Activated T-cell treated with anti-CD3 and anti-CD28 coated beads, Interleukin-2, amount 50 U/mL, for 24 hours (primary cell): Measurements from ENCODE around the gene CERS6.

Source experiments
- DNase-seq: peaks from one replicate; pipeline ENCODE4 v3.0.0-alpha.2; 2020
- H3K27ac Mint-ChIP-seq: 2 replicates; pipeline ENCODE4 v1.8.0; 2020; ENCODE audit warnings: mild to moderate bottlenecking, mixed read lengths
- H3K27me3 Mint-ChIP-seq: 2 replicates; pipeline ENCODE4 v1.8.0; 2020; ENCODE audit warnings: mixed read lengths
- H3K36me3 Mint-ChIP-seq: 2 replicates; pipeline ENCODE4 v1.8.0; 2020; ENCODE audit warnings: low read depth, mixed read lengths
- H3K4me1 Mint-ChIP-seq: 2 replicates; pipeline ENCODE4 v1.8.0; 2020; ENCODE audit warnings: low read depth, mixed read lengths
- H3K4me3 Mint-ChIP-seq: 2 replicates; pipeline ENCODE4 v1.8.0; 2020; ENCODE audit warnings: mild to moderate bottlenecking, moderate library complexity, mixed read lengths
- H3K9me3 Mint-ChIP-seq: 2 replicates; pipeline ENCODE4 v1.8.0; 2020; ENCODE audit warnings: mixed read lengths

CERS6 gene

DNA sequence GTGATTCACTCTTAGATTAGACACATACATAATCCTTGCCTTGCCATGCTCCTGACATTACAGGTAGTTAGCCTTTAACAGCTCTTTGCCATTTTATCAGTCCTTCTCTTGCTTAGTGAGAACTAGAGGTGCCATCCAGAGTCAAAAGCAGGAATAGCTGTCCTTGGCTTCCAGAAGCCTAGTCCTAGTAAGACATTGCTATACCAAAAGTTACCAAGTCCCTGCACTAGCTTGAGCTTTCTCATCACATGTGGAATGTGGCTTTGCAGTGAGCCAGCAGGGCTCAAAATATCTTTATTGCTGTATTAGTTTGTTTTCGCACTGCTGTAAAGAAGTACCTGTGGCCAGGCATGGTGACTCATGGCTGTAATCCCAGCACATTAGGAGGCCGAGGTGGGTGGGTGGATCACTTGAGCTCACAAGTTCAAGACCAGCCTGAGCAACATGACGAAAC lies 241.6 kb downstream of the CERS6 start:
- no peaks in the 10 kb centered on the region for H3K27me3 Mint-ChIP-seq
- peaks cover 52% of the 10 kb centered on the region for H3K36me3 Mint-ChIP-seq
- no peak overlapping the region for H3K27ac Mint-ChIP-seq

GRCh38 chr2:168698969-168699368 lies 242.9 kb downstream of the CERS6 start:
- H3K4me1 Mint-ChIP-seq: no peaks in the 10 kb centered on the region

More for the DNA sequence above, 241.6 kb downstream of the CERS6 start:
- H3K9me3 Mint-ChIP-seq: no peaks in the 10 kb centered on the region
- H3K4me3 Mint-ChIP-seq: no peak overlapping the region
- DNase-seq: no peak
- no peaks in the 10 kb centered on the region for H3K4me1 Mint-ChIP-seq

DNA sequence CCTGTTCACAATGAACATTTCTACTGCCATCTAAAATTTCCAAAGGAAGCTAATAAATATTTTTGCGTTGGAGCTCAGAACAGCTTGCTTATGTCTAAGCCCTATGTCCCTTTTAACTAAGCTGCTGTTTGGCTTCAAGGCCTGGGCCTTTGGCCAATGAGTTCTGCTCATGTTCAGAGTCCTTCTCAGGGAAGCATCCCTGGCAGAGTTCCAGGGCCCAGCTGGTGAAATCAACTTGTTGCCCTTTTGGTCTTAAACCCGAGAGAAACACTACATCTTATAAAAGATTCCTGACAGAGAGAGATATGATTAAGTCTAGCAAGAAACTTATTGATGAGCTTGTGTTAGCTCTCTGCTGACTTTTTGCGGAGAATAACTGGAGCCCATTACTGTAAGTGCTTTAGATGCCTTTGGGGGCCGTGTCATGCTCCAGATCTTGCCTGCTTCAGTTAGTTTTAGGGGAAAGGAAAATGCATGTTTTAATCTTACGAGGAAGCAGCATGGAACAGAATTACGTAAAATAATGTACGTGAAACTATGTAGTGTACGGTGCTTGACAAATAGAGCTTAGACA lies 243.9 kb downstream of the CERS6 start:
- no peaks in the 10 kb centered on the region for H3K9me3 Mint-ChIP-seq
- peaks cover 42% of the 10 kb centered on the region for H3K36me3 Mint-ChIP-seq
- no peak for DNase-seq
- H3K4me1 Mint-ChIP-seq: no peaks in the 10 kb centered on the region
- H3K4me3 Mint-ChIP-seq: no peak overlapping the region
- no peaks in the 10 kb centered on the region for H3K27me3 Mint-ChIP-seq
- no peak overlapping the region for H3K27ac Mint-ChIP-seq

More at GRCh38 chr2:168698969-168699368, 242.9 kb downstream of the CERS6 start:
- H3K27ac Mint-ChIP-seq: no peak overlapping the region
- no peaks in the 10 kb centered on the region for H3K27me3 Mint-ChIP-seq
- H3K4me3 Mint-ChIP-seq: no peak overlapping the region
- no peak for DNase-seq
- H3K9me3 Mint-ChIP-seq: no peaks in the 10 kb centered on the region
- H3K36me3 Mint-ChIP-seq: peaks cover 52% of the 10 kb centered on the region

DNA sequence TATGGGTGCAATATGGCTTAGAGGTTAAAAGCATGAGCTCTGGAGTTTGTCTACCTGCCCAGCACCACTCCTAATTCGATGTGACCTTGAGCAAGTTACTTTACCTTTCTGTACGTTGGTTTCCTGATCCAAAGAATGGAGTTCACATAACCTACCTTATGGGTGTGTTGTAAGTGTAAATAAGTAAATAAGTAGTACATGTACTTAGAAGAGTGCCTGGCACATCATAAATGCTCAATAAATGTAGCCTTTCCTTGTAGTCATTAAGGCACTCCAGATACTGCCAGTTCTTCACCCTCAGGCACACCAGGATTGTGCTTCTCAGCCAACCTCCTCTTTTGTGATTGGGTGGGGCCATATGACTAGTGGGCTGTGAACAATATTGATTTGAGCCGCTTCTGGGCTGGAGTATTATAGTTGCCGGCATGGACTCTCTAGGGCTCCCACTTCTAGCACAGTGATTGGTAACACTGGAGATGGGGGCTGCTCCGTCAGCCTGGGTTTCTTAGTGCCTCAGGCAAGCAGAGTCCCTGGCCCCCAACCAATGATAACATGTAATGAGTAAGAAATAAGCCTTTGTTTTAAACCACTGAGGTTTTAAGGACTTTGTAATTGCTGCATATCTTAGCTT lies 244.7 kb downstream of the CERS6 start:
- no peaks in the 10 kb centered on the region for H3K9me3 Mint-ChIP-seq
- peaks cover 34% of the 10 kb centered on the region for H3K36me3 Mint-ChIP-seq
- no peak overlapping the region for H3K4me3 Mint-ChIP-seq
- H3K27me3 Mint-ChIP-seq: no peaks in the 10 kb centered on the region
- H3K27ac Mint-ChIP-seq: no peak overlapping the region
- no peak for DNase-seq
- no peaks in the 10 kb centered on the region for H3K4me1 Mint-ChIP-seq

DNA sequence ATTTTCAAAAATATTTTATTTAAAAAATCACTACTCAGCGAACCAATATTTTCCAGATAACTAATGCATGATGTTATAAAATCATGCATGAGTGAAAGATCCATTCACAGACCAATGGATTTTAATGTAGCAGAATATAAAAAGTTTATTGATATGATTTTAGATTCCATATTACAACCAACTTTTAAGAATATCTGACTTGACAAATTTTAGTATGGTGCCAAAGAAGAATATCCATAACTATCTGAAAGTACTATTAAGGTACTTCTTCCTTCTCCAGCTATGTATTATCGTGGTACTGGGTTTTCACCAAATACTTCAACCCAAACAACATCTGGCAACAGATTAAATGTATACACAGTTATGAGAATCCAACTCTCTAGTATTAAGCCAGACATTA lies 246.5 kb downstream of the CERS6 start:
- no peaks in the 10 kb centered on the region for H3K4me1 Mint-ChIP-seq
- no peak overlapping the region for H3K27ac Mint-ChIP-seq
- no peaks in the 10 kb centered on the region for H3K27me3 Mint-ChIP-seq
- H3K36me3 Mint-ChIP-seq: peaks cover 18% of the 10 kb centered on the region
- no peaks in the 10 kb centered on the region for H3K9me3 Mint-ChIP-seq
- no peak overlapping the region for H3K4me3 Mint-ChIP-seq
- DNase-seq: no peak

- no peaks in the 10 kb centered on the region for H3K27me3 Mint-ChIP-seq
These were observed 247.9 kb downstream of the CERS6 start for GRCh38 chr2:168703926-168704325.

GRCh38 chr2:168705534-168706470 lies 249.7 kb downstream of the CERS6 start:
- Mint-ChIP-seq H3K27me3 (no peaks in the 10 kb centered on the region), H3K4me1 (peaks cover 3% of the 10 kb centered on the region), H3K4me3 (no peak overlapping the region), H3K27ac (peak overlapping the region; percentile 15), H3K9me3 (no peaks in the 10 kb centered on the region), H3K36me3 (peaks cover 4% of the 10 kb centered on the region)
- DNase-seq: no peak

More at GRCh38 chr2:168703926-168704325, 247.9 kb downstream of the CERS6 start:
- Mint-ChIP-seq H3K27ac (no peak overlapping the region), H3K36me3 (peaks cover 7% of the 10 kb centered on the region), H3K4me1 (no peaks in the 10 kb centered on the region), H3K9me3 (no peaks in the 10 kb centered on the region), H3K4me3 (no peak overlapping the region)
- no peak for DNase-seq

DNA sequence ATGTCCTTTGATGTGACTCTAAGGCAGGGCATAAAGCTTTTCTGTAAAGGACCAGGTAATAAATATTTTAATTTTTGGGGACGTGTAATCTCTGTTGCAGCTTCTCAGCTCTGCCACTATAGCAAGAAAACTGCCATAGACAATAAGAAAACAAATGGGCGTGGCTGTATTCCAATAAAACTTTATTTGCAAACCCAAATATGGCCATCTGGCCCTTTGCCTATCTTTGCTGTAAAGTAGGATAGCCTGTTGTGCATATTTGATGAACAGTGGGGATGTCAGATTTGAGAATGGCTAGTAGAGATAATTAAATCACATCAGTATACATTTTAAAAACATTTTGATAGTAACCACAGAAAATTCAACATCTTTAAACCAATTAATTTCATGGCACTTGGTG lies 250.7 kb downstream of the CERS6 start:
- Mint-ChIP-seq H3K27me3 (no peaks in the 10 kb centered on the region), H3K9me3 (no peaks in the 10 kb centered on the region), H3K4me1 (peaks cover 4% of the 10 kb centered on the region), H3K36me3 (peaks cover 4% of the 10 kb centered on the region), H3K4me3 (no peak overlapping the region), H3K27ac (no peak overlapping the region)
- DNase-seq: no peak

DNA sequence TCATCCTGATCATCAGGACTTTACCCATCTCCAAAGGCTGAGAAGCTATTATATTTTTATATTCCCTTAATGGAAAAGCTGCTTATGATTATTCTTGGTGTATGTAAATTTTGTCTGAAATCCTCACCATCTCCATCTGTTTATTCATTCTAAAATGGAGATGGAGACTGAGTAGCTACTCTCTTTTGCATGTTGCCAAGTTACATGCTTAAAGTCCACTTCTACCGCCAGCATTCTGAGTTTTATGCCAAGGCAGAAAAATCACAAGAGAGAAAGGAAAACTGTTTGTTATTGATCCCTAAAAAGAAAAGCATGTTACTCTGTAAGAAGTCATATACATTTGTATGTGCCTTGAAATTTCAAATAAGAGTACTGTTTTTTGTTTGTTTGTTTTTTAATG lies 252.0 kb downstream of the CERS6 start:
- Mint-ChIP-seq H3K27me3 (no peaks in the 10 kb centered on the region), H3K4me1 (peaks cover 5% of the 10 kb centered on the region), H3K27ac (no peak overlapping the region), H3K36me3 (peaks cover 4% of the 10 kb centered on the region), H3K4me3 (no peak overlapping the region), H3K9me3 (no peaks in the 10 kb centered on the region)
- DNase-seq: no peak

- Mint-ChIP-seq H3K27me3 (no peaks in the 10 kb centered on the region), H3K4me1 (peaks cover 5% of the 10 kb centered on the region), H3K27ac (no peak overlapping the region), H3K4me3 (no peak overlapping the region), H3K36me3 (peaks cover 4% of the 10 kb centered on the region), H3K9me3 (no peaks in the 10 kb centered on the region)
- no peak for DNase-seq
These were observed 254.8 kb downstream of the CERS6 start for GRCh38 chr2:168710754-168711467.

GRCh38 chr2:168712053-168712452 lies 256.0 kb downstream of the CERS6 start:
- DNase-seq: no peak
- Mint-ChIP-seq H3K27me3 (no peaks in the 10 kb centered on the region), H3K4me1 (peaks cover 11% of the 10 kb centered on the region)

DNA sequence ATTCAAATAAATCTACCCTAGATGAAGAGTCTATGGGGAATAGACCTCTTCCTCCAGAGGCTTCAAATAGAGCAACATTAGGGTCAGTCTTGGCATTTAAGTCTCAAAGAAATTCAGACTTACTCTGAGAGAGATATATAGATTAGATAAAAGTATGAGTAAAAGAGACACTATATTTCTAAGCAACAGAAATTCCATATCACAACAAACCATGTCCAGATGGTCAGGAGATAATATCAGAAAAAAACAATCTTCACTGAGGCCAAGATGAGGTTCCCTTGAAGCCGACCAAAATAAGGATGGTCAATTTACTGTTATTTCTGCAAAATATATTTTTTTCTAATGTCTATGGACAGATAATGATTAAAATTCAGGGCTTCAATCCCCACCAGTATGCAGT lies 257.3 kb downstream of the CERS6 start:
- H3K27ac Mint-ChIP-seq: no peak overlapping the region
- H3K27me3 Mint-ChIP-seq: no peaks in the 10 kb centered on the region
- DNase-seq: no peak
- H3K4me1 Mint-ChIP-seq: peaks cover 23% of the 10 kb centered on the region
- no peaks in the 10 kb centered on the region for H3K9me3 Mint-ChIP-seq
- no peak overlapping the region for H3K4me3 Mint-ChIP-seq
- peaks cover 21% of the 10 kb centered on the region for H3K36me3 Mint-ChIP-seq

More at GRCh38 chr2:168712053-168712452, 256.0 kb downstream of the CERS6 start:
- Mint-ChIP-seq H3K27ac (no peak overlapping the region), H3K4me3 (no peak overlapping the region), H3K9me3 (no peaks in the 10 kb centered on the region), H3K36me3 (peaks cover 11% of the 10 kb centered on the region)

DNA sequence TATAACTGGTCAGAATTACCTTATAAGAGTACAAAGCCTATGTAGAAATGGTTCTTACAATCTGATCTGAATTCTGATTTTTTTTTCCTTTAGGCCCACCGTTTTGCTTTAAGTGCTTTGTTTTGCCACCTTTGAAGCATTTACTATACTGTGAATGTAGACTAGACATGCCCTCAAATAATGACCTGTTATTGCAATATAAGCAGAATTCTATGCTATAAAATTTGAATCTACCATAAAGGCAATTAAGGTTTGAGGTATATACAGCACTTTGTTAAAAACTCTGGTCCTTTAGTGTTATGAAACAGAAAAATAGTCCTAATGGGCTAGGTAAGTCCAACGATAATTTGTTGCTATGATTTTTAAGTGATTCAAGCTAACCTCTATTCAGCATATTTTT lies 259.8 kb downstream of the CERS6 start:
- no peak for DNase-seq
- Mint-ChIP-seq H3K4me3 (no peak overlapping the region), H3K27ac (no peak overlapping the region), H3K27me3 (no peaks in the 10 kb centered on the region), H3K4me1 (peaks cover 26% of the 10 kb centered on the region), H3K9me3 (no peaks in the 10 kb centered on the region), H3K36me3 (peaks cover 41% of the 10 kb centered on the region)

GRCh38 chr2:168716839-168717238 lies 260.8 kb downstream of the CERS6 start:
- Mint-ChIP-seq H3K36me3 (peaks cover 45% of the 10 kb centered on the region), H3K9me3 (no peaks in the 10 kb centered on the region), H3K4me1 (peaks cover 25% of the 10 kb centered on the region), H3K4me3 (no peak overlapping the region), H3K27ac (no peak overlapping the region), H3K27me3 (no peaks in the 10 kb centered on the region)
- no peak for DNase-seq
